ENCODE results near the gene FAM234B. TPM values are rescaled to one million over a fixed set of nuclear protein-coding genes. Genes with fewer than 3 reads are reported as not detected.
A peak's percentile ranks its signal among the peaks of the same experiment; 100 is the strongest.

The FAM234B gene
- polyA plus RNA-seq, 1 experiment: 7.3 TPM

DNA sequence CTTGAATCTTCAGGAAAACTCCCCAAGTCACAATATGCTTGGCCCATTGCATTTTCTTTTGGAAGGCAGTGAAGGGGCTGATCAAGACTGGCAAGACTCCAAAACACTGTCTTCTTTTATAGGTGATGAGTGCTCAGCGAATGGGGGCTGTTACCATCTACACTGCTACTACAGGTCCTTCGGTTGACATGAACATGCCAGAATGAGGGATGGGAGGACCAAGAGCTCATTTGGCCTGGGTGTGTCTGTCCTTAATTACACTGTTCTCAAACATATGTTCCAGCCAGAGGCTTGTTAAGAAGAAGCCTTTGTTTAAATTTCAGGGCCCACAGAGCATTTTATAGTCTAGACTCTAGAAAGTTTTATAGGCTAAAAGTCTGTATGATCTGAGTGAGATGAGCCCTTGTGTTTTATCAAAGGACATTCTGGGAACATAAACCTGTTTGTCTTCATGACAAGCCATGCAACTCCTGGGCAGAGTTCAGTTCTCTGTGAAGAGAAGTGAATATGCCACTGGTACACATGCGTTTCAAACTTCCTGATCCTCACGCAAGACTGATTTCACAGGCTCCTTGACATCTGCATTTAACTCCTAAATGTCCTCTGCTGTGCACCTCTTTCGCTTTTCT lies 4.7 kb upstream of the FAM234B start:
- POLR2A ChIA-PET: no interaction called here

DNA sequence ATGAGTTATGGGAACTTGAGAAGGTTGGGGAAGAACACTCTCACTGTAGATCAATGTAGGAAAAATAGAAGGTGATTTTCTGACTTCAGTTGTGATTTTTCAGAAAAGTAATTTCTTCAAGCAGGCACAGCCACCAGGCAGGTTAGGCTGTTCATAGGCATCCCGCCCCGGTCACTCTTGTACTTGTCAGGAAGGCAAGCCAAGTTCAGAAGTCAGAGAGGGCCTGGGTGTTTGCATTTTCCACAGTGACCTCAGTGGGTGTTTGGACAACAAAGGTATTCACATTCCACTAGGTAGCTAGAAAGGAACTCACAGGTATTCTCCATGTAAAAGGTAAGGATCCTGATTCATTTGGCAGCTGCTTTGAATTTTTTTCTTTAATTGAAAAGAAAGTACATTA lies 3.0 kb upstream of the FAM234B start:
- Histone ChIP-seq H3K27me3 (ENCODE audit: control insufficient read depth, insufficient read depth, low read length) (no peaks in the 10 kb centered on the region), H3K4me3 (ENCODE audit: low read depth, low read length) (no peak overlapping the region), H3K27ac (ENCODE audit: low read depth, low read length) (no peak overlapping the region), H3K9me3 (ENCODE audit: control insufficient read depth, insufficient read depth, low read length) (no peaks in the 10 kb centered on the region; the same call in 1 of the 2 replicates)
- POLR2A ChIA-PET: no interaction called here
- CTCF ChIA-PET: no interaction called here
- TF ChIP-seq, protein P1, sequence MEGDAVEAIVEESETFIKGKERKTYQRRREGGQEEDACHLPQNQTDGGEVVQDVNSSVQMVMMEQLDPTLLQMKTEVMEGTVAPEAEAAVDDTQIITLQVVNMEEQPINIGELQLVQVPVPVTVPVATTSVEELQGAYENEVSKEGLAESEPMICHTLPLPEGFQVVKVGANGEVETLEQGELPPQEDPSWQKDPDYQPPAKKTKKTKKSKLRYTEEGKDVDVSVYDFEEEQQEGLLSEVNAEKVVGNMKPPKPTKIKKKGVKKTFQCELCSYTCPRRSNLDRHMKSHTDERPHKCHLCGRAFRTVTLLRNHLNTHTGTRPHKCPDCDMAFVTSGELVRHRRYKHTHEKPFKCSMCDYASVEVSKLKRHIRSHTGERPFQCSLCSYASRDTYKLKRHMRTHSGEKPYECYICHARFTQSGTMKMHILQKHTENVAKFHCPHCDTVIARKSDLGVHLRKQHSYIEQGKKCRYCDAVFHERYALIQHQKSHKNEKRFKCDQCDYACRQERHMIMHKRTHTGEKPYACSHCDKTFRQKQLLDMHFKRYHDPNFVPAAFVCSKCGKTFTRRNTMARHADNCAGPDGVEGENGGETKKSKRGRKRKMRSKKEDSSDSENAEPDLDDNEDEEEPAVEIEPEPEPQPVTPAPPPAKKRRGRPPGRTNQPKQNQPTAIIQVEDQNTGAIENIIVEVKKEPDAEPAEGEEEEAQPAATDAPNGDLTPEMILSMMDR (IDR thresholded peaks at IDR 0.05; ENCODE audit: low read depth, low read length): no peak
- no peak for DNase-seq (ENCODE audit: low read depth, low spot score)

More for the DNA sequence above, 4.7 kb upstream of the FAM234B start:
- no peak overlapping the region for H3K4me3 ChIP-seq (ENCODE audit: low read depth, low read length)
- no peaks in the 10 kb centered on the region; the same call in 1 of the 2 replicates for H3K9me3 ChIP-seq (ENCODE audit: control insufficient read depth, insufficient read depth, low read length)
- H3K27me3 ChIP-seq (ENCODE audit: control insufficient read depth, insufficient read depth, low read length): no peaks in the 10 kb centered on the region
- CTCF ChIA-PET: interaction anchor here (0.6 to 1.0 kb wide), 2 partner anchors 40 to 173 kb away, joined by 3 to 4 read pairs; no protein-coding TSS in a partner anchor
- TF ChIP-seq, protein P1 (IDR thresholded peaks at IDR 0.05; ENCODE audit: low read depth, low read length): no peak
- H3K27ac ChIP-seq (ENCODE audit: low read depth, low read length): no peak overlapping the region
- DNase-seq (ENCODE audit: low read depth, low spot score): no peak

DNA sequence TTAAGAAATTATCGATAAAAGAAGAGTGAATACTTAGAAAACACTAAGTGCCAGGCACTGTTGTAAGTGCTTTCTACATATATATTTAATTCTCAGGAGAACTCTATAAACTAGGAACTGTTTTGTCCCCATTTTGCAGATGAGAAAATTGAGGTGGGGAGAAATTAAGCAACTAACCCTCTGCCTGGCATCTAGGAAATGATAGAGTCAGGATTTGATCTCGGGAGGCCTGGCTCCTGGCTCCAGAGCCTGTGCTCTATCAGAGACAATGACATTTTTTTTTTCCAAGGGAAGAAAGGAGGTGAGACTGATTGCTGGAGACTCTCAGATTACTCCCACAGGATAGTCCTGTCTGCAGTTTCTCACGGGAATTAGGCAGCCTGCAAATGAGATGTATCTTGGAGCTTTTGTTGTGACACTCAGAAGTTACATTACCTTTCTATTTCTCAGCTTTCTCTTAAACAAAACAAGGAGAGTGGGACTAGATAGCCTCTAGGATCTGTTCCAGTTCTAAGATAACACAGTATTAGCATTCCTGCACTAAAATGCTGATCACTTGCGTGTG lies 1.4 kb upstream of the FAM234B start:
- CTCF ChIA-PET: interaction anchor here (5.1 kb wide), 1 partner anchor 169 kb away, joined by 35 read pairs; no protein-coding TSS in a partner anchor
- TF ChIP-seq, protein P1 (IDR thresholded peaks at IDR 0.05; ENCODE audit: low read depth, low read length): no peak
- H3K27me3 ChIP-seq (ENCODE audit: control insufficient read depth, insufficient read depth, low read length): no peaks in the 10 kb centered on the region
- H3K9me3 ChIP-seq (ENCODE audit: control insufficient read depth, insufficient read depth, low read length): no peaks in the 10 kb centered on the region; the same call in 1 of the 2 replicates
- no peak overlapping the region for H3K27ac ChIP-seq (ENCODE audit: low read depth, low read length)
- POLR2A ChIA-PET: no interaction called here
- H3K4me3 ChIP-seq (ENCODE audit: low read depth, low read length): no peak overlapping the region
- no peak for DNase-seq (ENCODE audit: low read depth, low spot score)

DNA sequence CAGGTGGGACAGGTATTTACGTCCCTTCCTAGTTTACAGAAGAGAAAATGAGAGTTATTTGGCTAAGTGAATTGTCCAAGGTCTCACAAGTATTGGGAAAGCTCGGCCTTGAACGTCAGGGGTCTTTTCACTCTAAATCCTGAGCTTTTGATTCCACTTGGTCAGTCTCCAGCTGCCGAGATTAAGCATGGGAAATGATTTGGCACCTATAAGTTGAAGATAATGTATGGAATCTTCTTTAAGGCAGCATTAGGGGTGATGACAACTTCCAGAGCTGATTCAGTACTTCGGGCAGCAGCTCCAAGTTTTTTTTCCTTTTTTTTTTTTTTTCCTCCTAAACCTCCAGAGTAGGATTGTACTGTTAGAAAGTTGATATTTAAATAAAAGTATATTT lies 722 bp downstream of the FAM234B start:
- ChIA-PET CTCF (interaction anchor here (0.6 to 5.1 kb wide), 7 partner anchors 15 to 1122 kb away, joined by 3 to 35 read pairs (median 4); no protein-coding TSS in a partner anchor), POLR2A (interaction anchor here (0.7 to 0.8 kb wide), 3 partner anchors 91 to 182 kb away, joined by 4 to 5 read pairs (median 4); no protein-coding TSS in a partner anchor)
- Histone ChIP-seq H3K27me3 (ENCODE audit: control insufficient read depth, insufficient read depth, low read length) (no peaks in the 10 kb centered on the region), H3K9me3 (ENCODE audit: control insufficient read depth, insufficient read depth, low read length) (no peaks in the 10 kb centered on the region; the same call in 1 of the 2 replicates), H3K27ac (ENCODE audit: low read depth, low read length) (no peak overlapping the region), H3K4me3 (ENCODE audit: low read depth, low read length) (peak overlapping the region; percentile 96)
- no peak for DNase-seq (ENCODE audit: low read depth, low spot score)
- TF ChIP-seq, protein P1 (IDR thresholded peaks at IDR 0.05; ENCODE audit: low read depth, low read length): no peak

DNA sequence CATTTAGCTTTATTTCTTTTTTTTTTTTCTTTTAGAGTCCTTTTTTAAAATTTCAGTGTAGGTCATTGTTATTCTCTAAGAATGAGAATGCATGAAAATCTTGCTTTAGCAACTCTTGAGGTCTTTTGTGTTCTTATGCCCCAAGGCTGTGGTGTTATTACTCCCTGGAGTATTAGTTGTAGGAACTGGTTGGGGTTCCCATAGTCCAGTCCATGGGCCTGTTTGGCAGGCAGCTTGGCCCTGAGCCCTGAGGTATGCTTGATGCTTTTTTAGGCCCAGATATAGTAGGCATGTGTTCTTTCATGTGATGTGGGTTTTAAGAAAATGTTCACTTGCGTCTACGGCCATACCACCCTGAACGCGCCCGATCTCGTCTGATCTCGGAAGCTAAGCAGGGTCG lies 1.6 kb downstream of the FAM234B start:
- Histone ChIP-seq H3K27me3 (ENCODE audit: control insufficient read depth, insufficient read depth, low read length) (no peaks in the 10 kb centered on the region), H3K4me3 (ENCODE audit: low read depth, low read length) (no peak overlapping the region), H3K27ac (ENCODE audit: low read depth, low read length) (no peak overlapping the region), H3K9me3 (ENCODE audit: control insufficient read depth, insufficient read depth, low read length) (no peaks in the 10 kb centered on the region; the same call in 1 of the 2 replicates)
- TF ChIP-seq, protein P1 (IDR thresholded peaks at IDR 0.05; ENCODE audit: low read depth, low read length): no peak
- POLR2A ChIA-PET: interaction anchor here (0.6 kb wide), 1 partner anchor 1316 kb away, joined by 5 read pairs; no protein-coding TSS in a partner anchor
- no peak for DNase-seq (ENCODE audit: low read depth, low spot score)
- CTCF ChIA-PET: interaction anchor here (0.8 to 5.1 kb wide), 7 partner anchors 16 to 1121 kb away, joined by 3 to 35 read pairs (median 4); no protein-coding TSS in a partner anchor

Measured in AG04450 (cell line).